Caco-2 (cell line): Measurements from ENCODE around the gene RNFT2. TPM values are rescaled to one million over a fixed set of nuclear protein-coding genes. Genes with fewer than 3 reads are reported as not detected.

Experiments
- BruUV-seq: library from RNA; stranded (reverse); fragments of 400-500 nt; replicated peaks from 2 replicates; lab custom pipeline; 2021; lab: Mats Ljungman, UMichigan
- CTCF ChIA-PET: fragments of 300-600 bp; sonication (Branson Sonifier 250); formaldehyde crosslinking; loops from one replicate; lab custom pipeline; 2022; ENCODE audit warnings: antibody characterized with exemption; lab: Charles Lee
- POLR2A ChIA-PET: fragments of 300-600 bp; sonication (Branson Sonifier 250); formaldehyde crosslinking; loops from one replicate; lab custom pipeline; 2022; ENCODE audit warnings: antibody characterized with exemption; lab: Charles Lee
- DNase-seq, 2 experiments: peaks; one replicate each; pipeline versions ENCODE4 v3.0.0 to v3.0.0-alpha.2; 2020 to 2022
- H3K27me3 ChIP-seq: replicated peaks from 2 replicates; pipeline ENCODE4 v1.6.0; 2011; ENCODE audit warnings: low read length; ENCODE audit not compliant: control insufficient read depth, insufficient read depth
- H3K36me3 ChIP-seq: 2 replicates; pipeline ENCODE4 v1.5.1; 2011; ENCODE audit warnings: low read length; ENCODE audit not compliant: control insufficient read depth, insufficient read depth
- H3K4me1 ChIP-seq: fragments of 250-450 bp; sonication (Bioruptor Pico); 2 replicates; pipeline ENCODE4 v1.5.1; 2020; ENCODE audit warnings: mild to moderate bottlenecking
- H3K4me3 ChIP-seq: 2 replicates; pipeline ENCODE4 v1.5.1; 2011; ENCODE audit warnings: low read depth, mild to moderate bottlenecking, control low read depth, low read length
- H3K9me3 ChIP-seq: fragments of 250-450 bp; sonication (Bioruptor Pico); 2 replicates; pipeline ENCODE4 v1.5.1; 2020; ENCODE audit warnings: mild to moderate bottlenecking, moderate library complexity
- H3K27ac Mint-ChIP-seq: one replicate; pipeline ENCODE4 v1.8.0; 2022; ENCODE audit warnings: mixed read lengths; ENCODE audit not compliant: unreplicated experiment
- H3K27me3 Mint-ChIP-seq: one replicate; pipeline ENCODE4 v1.8.0; 2022; ENCODE audit warnings: mixed read lengths; ENCODE audit not compliant: insufficient read depth, unreplicated experiment
- H3K36me3 Mint-ChIP-seq: one replicate; pipeline ENCODE4 v1.8.0; 2022; ENCODE audit warnings: mild to moderate bottlenecking, mixed read lengths; ENCODE audit not compliant: insufficient read depth, unreplicated experiment
- H3K4me1 Mint-ChIP-seq: one replicate; pipeline ENCODE4 v1.8.0; 2022; ENCODE audit warnings: low read depth, mixed read lengths; ENCODE audit not compliant: unreplicated experiment
- H3K4me3 Mint-ChIP-seq: one replicate; pipeline ENCODE4 v1.8.0; 2022; ENCODE audit warnings: mild to moderate bottlenecking, moderate library complexity, mixed read lengths; ENCODE audit not compliant: unreplicated experiment
- H3K9me3 Mint-ChIP-seq: one replicate; pipeline ENCODE4 v1.8.0; 2022; ENCODE audit warnings: mixed read lengths; ENCODE audit not compliant: unreplicated experiment
- CTCF ChIP-seq, 2 experiments: fragments of 200-600 bp in 1 of 2; IDR thresholded peaks; 1 replicate in 1 of 2; 2 replicates in 1 of 2; pipeline versions ENCODE4 v1.5.1 to v1.8.0; 2011 to 2022; ENCODE audit warnings: antibody characterized with exemption in 1 of 2, control low read depth in 1 of 2, inconsistent platforms in 1 of 2, low read depth in 1 of 2, low read length in 1 of 2, mild to moderate bottlenecking in 1 of 2, moderate library complexity in 1 of 2; ENCODE audit not compliant: insufficient read depth in 1 of 2, severe bottlenecking in 1 of 2, unreplicated experiment in 1 of 2
- intact Hi-C: fragments of 100-400 bp; cut with micrococcal nuclease; formaldehyde crosslinking; loops from one replicate; pipeline ENCODE4 v1.10.0; 2022; ENCODE audit not compliant: unreplicated experiment
- total RNA-seq: library from RNA; stranded (reverse); gene quantifications from 2 replicates; pipeline ENCODE4 v1.2.3, GENCODE V29; 2022

RNFT2 gene
- total RNA-seq, 1 experiment from 2014 or later: 11.6 TPM

- H3K27me3 Mint-ChIP-seq: no peaks in the 10 kb centered on the region
- no peak for TF ChIP-seq CTCF (IDR thresholded peaks at IDR 0.05; ENCODE audit: insufficient read depth in 1 of 2, low read depth in 1 of 2, low read length in 1 of 2, severe bottlenecking in 1 of 2, unreplicated experiment in 1 of 2)
- ChIA-PET CTCF (no interaction called here), POLR2A (no interaction called here)
- H3K36me3 Mint-ChIP-seq: peaks cover 19% of the 10 kb centered on the region
- H3K27ac Mint-ChIP-seq: peak overlapping the region; percentile 39
- peak overlapping the region; percentile 92 for H3K4me3 ChIP-seq
- H3K9me3 ChIP-seq: no peaks in the 10 kb centered on the region
- peaks cover 15% of the 10 kb centered on the region for H3K4me1 Mint-ChIP-seq
- H3K9me3 Mint-ChIP-seq: no peaks in the 10 kb centered on the region
- BruUV-seq: no TSS peak
- no peak for DNase-seq
- no peaks in the 10 kb centered on the region for H3K27me3 ChIP-seq
- H3K4me3 Mint-ChIP-seq: peak overlapping the region; percentile 83
- no peaks in the 10 kb centered on the region; the same call in 1 of the 2 replicates for H3K4me1 ChIP-seq
- H3K36me3 ChIP-seq: no peaks in the 10 kb centered on the region
- intact Hi-C loops: no loop called here
These were observed 80.3 kb downstream of the RNFT2 start for GRCh38 chr12:116818341-116818856.

- TSS peak; percentile 83 for BruUV-seq
- CTCF ChIA-PET: interaction anchor here (0.6 kb wide), 1 partner anchor 62 kb away, joined by 4 read pairs; the partner anchor contains the start of gene HRK
- peak overlapping the region; percentile 92 for H3K4me3 ChIP-seq
- H3K27ac Mint-ChIP-seq: peak overlapping the region; percentile 39
- no peaks in the 10 kb centered on the region; the same call in 1 of the 2 replicates for H3K4me1 ChIP-seq
- no peaks in the 10 kb centered on the region for H3K27me3 ChIP-seq
- no peaks in the 10 kb centered on the region for H3K9me3 ChIP-seq
- peaks cover 19% of the 10 kb centered on the region for H3K36me3 Mint-ChIP-seq
- no peaks in the 10 kb centered on the region for H3K36me3 ChIP-seq
- intact Hi-C loops: loop anchor here (1.0 kb wide), 1 partner anchor 83 kb away; no protein-coding TSS in a partner anchor
- POLR2A ChIA-PET: no interaction called here
- TF ChIP-seq CTCF (IDR thresholded peaks at IDR 0.05; ENCODE audit: insufficient read depth in 1 of 2, low read depth in 1 of 2, low read length in 1 of 2, severe bottlenecking in 1 of 2, unreplicated experiment in 1 of 2): no peak
- H3K4me1 Mint-ChIP-seq: peaks cover 15% of the 10 kb centered on the region
- H3K4me3 Mint-ChIP-seq: peak overlapping the region; percentile 83
- no peaks in the 10 kb centered on the region for H3K27me3 Mint-ChIP-seq
- H3K9me3 Mint-ChIP-seq: no peaks in the 10 kb centered on the region
- peak; percentile 91 to 93 for DNase-seq
These were observed 81.1 kb downstream of the RNFT2 start for GRCh38 chr12:116818948-116819832.

- ChIA-PET CTCF (no interaction called here), POLR2A (no interaction called here)
- Mint-ChIP-seq H3K36me3 (peaks cover 19% of the 10 kb centered on the region), H3K4me3 (peak overlapping the region; percentile 83), H3K27me3 (no peaks in the 10 kb centered on the region), H3K9me3 (no peaks in the 10 kb centered on the region), H3K4me1 (peaks cover 15% of the 10 kb centered on the region), H3K27ac (peak overlapping the region; percentile 39)
- H3K36me3 ChIP-seq: no peaks in the 10 kb centered on the region
- intact Hi-C loops: no loop called here
- H3K4me1 ChIP-seq: no peaks in the 10 kb centered on the region; the same call in 1 of the 2 replicates
- TF ChIP-seq CTCF (IDR thresholded peaks at IDR 0.05; ENCODE audit: insufficient read depth in 1 of 2, low read depth in 1 of 2, low read length in 1 of 2, severe bottlenecking in 1 of 2, unreplicated experiment in 1 of 2): no peak
- no peaks in the 10 kb centered on the region for H3K27me3 ChIP-seq
- BruUV-seq: no TSS peak
- H3K9me3 ChIP-seq: no peaks in the 10 kb centered on the region
- H3K4me3 ChIP-seq: no peak overlapping the region
- no peak for DNase-seq
These were observed 82.0 kb downstream of the RNFT2 start for GRCh38 chr12:116820064-116820656.
